Thyroid gland (tissue), 4 donors: ENCODE results near the gene MYL10.

Experiments
- POLR2A ChIP-seq, 2 donors: fragments of 450-650 bp; IDR thresholded peaks; one replicate each; pipeline ENCODE4 v1.6.1; 2017; ENCODE audit warnings: antibody characterized with exemption in 2 of 2, mild to moderate bottlenecking in 2 of 2, moderate library complexity in 1 of 2
- TF ChIP-seq, protein P1 (sequence below), 6 experiments: fragments of 200-600 bp in 3 of 6; fragments of 450-650 bp in 3 of 6; sonication (generic) in 3 of 6; IDR thresholded peaks; one replicate each; pipeline ENCODE4 v1.5.1; 2016 to 2019; ENCODE audit warnings: antibody characterized with exemption in 6 of 6, mild to moderate bottlenecking in 2 of 6, inconsistent platforms in 1 of 6, moderate library complexity in 1 of 6

GRCh38 chr7:101595766-101596537 lies 33.1 kb downstream of the MYL10 start:
- TF ChIP-seq, protein P1, sequence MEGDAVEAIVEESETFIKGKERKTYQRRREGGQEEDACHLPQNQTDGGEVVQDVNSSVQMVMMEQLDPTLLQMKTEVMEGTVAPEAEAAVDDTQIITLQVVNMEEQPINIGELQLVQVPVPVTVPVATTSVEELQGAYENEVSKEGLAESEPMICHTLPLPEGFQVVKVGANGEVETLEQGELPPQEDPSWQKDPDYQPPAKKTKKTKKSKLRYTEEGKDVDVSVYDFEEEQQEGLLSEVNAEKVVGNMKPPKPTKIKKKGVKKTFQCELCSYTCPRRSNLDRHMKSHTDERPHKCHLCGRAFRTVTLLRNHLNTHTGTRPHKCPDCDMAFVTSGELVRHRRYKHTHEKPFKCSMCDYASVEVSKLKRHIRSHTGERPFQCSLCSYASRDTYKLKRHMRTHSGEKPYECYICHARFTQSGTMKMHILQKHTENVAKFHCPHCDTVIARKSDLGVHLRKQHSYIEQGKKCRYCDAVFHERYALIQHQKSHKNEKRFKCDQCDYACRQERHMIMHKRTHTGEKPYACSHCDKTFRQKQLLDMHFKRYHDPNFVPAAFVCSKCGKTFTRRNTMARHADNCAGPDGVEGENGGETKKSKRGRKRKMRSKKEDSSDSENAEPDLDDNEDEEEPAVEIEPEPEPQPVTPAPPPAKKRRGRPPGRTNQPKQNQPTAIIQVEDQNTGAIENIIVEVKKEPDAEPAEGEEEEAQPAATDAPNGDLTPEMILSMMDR (IDR thresholded peaks at IDR 0.05), result no peak
- no peak for TF ChIP-seq POLR2A (IDR thresholded peaks at IDR 0.05)
